KOPT-K1 (cell line): Measurements from ENCODE around the gene CEP41.

Source experiments
- H3K27ac ChIP-seq: fragments of 200-600 bp; sonication (generic); 2 replicates; pipeline ENCODE4 v1.5.1; 2016; ENCODE audit warnings: antibody characterized with exemption, mild to moderate bottlenecking, low read depth, low read length; ENCODE audit not compliant: poor library complexity, severe bottlenecking
- H3K36me3 ChIP-seq: fragments of 200-600 bp; sonication (generic); 2 replicates; pipeline ENCODE4 v1.5.1; 2017; ENCODE audit warnings: antibody characterized with exemption, mild to moderate bottlenecking, low read length, moderate library complexity; ENCODE audit not compliant: insufficient read depth
- H3K9me3 ChIP-seq: fragments of 200-600 bp; sonication (generic); 2 replicates; pipeline ENCODE4 v1.5.1; 2017; ENCODE audit warnings: antibody characterized with exemption, low read length, mild to moderate bottlenecking; ENCODE audit not compliant: insufficient read depth, poor library complexity, severe bottlenecking

CEP41 gene

DNA sequence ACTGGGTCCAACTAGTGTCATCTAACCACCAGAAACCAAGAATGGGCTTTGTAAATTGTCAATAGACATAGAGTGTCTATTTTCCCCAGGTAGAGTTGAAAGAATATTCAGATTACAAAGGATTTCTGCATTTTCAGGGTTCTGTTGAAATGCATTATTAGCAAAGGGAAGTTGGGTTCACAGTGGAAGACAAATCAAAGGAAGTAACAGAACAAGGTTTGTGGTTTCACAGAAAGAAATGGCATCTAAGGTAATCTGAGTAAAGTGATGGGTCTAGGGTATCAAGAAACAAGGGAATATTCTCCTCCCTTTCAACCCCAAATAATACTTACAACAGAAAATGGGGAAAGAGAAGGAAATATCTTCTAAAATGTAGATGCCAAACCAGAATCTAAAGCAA is 25.8 kb downstream of the CEP41 start:
- Histone ChIP-seq H3K27ac (peak overlapping the region; percentile 72), H3K36me3 (peaks cover 12% of the 10 kb centered on the region; the same call in 1 of the 2 replicates), H3K9me3 (no peaks in the 10 kb centered on the region)

DNA sequence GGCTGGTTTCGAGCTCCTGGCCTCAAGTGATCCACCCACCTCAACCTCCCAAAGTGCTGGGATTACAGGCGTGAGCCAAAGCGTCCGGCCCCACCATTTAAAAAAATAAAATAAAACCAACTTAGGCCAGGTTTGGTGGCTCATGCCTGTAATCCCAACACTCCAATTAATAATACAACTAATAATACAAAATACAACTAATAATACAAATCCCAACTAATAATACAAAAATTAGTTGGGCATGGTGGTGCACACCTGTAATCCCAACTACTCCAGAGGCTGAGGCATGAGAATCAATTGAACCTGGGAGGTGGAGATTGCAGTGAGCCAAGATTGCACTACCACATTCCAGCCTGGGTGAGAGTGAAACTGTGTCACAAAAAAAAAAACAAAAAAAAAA is 27.6 kb downstream of the CEP41 start:
- Histone ChIP-seq H3K36me3 (peaks cover 12% of the 10 kb centered on the region; the same call in 1 of the 2 replicates), H3K27ac (peak overlapping the region; percentile 72), H3K9me3 (no peaks in the 10 kb centered on the region)

DNA sequence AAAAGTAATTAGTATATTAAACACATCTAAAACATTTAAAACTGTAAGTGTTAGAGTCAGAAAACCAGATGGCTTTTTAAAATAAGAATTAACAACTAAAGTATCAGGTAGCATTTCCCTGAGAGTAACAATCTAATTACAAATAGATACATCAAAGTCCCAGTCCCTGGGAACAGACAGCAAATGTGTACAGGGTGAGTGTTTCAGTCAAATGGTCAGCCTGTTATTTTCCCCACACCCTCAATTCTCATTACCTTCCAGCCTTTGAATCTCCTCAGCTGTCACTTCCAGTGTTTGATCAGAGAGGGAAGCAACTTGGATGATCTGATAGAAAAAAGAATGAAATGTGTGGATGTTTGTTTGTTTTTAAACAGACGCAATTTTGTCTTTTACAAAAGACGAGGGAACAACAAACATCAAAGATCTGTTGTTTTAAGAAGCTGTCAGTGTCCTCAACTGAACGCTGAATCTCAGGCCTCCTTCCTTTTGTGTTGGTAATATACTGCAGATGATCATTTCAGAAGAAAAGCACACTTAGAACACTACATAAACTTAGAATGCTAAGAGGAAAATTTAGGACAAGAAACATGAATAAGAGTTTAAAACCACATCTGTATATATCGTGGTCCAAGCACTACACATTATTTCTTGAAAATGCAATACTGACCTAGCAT is 29.8 kb downstream of the CEP41 start:
- H3K36me3 ChIP-seq, result peaks cover 12% of the 10 kb centered on the region; the same call in 1 of the 2 replicates
- no peaks in the 10 kb centered on the region for H3K9me3 ChIP-seq
- H3K27ac ChIP-seq, result no peak overlapping the region

DNA sequence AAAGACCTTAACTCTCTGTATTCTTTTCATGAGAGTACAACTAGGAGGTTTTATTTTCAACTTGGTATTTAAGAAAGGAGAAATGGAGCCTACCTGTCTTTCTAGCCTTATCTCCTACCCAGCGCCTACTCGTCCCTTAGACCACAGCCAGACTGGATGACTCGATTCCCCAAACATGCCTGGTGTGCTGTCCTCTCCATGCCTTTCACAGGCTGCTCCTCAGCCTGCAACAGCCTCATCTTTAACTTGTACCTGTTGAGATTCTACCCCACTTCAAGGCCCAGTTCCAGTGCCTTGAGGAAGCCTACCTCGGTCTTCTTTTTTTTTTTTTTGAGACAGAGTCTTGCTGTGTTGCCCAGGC is 31.1 kb downstream of the CEP41 start:
- Histone ChIP-seq H3K36me3 (peaks cover 16% of the 10 kb centered on the region; the same call in 1 of the 2 replicates), H3K27ac (no peak overlapping the region), H3K9me3 (no peaks in the 10 kb centered on the region)

DNA sequence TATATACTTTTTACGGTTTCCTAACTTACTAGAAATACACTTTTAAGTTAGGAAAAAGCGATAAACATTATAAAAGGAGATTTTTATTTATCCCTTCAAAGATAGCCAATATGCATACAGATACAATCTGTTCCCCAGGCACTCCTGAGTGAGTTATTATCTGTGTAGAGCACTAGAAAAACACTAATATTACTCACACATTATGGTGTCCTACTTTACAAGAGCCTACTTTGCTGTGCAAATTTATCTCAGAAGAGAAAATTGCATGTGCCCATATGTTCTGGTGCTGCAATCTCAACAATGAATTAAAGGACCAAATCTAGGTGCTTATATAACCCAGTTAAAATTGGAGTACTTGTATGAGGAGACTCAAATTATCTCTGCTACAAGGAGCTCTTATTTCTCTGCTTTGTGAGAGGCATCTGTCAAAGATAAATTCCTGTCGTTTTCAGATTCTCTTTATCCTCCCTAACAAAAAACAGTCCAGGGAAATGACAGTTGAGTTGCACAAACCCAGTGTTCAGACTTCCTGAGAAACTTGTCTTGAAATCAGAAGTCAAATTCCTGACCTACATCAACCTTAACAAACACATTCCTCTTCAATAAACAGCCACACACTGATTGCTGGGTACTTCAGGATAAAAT is 31.6 kb downstream of the CEP41 start:
- Histone ChIP-seq H3K36me3 (peaks cover 21% of the 10 kb centered on the region; the same call in 1 of the 2 replicates), H3K9me3 (no peaks in the 10 kb centered on the region), H3K27ac (no peak overlapping the region)

DNA sequence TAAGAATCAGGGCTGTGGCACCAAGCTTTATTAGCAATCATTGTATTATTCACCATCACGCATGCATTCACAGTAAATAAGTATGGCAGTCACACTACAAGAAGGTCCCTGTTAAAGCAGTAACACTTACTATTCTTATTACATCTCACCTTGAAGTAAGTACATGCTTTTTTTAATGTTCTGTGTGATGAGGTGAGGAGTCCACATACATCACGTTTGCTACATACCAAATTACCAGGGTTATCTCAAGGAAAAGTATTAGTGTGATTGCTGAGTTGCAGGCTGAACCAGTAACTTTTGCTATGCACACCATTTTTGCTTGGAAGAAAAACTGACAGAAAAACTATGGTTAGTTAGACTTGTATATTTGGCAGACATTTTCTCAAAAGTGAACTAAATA is 35.8 kb downstream of the CEP41 start:
- Histone ChIP-seq H3K36me3 (peaks cover 44% of the 10 kb centered on the region), H3K27ac (no peak overlapping the region), H3K9me3 (no peaks in the 10 kb centered on the region)

DNA sequence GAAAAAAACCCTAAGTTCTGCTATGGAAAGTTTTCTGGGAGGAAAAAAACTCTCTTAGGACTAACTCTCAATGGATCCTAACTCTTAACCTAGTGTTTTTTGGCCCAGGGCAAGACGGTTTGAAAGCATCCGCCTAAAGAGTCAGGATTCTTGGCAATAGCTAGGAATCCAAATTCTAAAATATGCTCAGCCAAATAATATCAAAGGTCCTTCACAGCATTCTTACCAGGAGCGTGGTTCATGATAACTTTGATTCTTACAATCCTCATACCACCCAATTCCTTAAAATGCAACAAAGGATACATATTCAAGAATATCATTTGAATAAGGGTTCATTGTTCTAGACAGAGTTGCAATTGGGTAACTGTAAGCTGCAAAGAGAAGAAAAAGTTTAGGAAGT is 39.2 kb downstream of the CEP41 start:
- Histone ChIP-seq H3K27ac (no peak overlapping the region), H3K36me3 (peaks cover 73% of the 10 kb centered on the region), H3K9me3 (no peaks in the 10 kb centered on the region)

DNA sequence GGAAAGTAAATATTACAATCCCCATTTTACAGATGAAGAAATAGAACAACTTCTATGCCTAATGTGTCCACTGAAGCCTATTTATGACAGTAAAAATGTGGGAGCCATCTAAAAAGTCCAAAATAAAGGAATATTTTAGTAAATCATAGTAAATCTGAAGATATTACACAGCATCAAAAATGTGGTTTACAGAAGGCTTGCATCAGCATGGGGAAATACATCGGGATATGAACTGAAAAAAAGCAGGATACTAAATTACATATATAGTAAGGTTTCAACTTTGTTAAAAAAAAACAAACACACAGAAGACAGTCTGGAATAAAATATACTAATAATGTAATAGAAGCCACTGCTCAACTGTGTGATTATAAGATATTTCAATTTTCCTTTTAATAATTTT is 39.7 kb downstream of the CEP41 start:
- Histone ChIP-seq H3K36me3 (peaks cover 73% of the 10 kb centered on the region), H3K27ac (no peak overlapping the region), H3K9me3 (no peaks in the 10 kb centered on the region)

DNA sequence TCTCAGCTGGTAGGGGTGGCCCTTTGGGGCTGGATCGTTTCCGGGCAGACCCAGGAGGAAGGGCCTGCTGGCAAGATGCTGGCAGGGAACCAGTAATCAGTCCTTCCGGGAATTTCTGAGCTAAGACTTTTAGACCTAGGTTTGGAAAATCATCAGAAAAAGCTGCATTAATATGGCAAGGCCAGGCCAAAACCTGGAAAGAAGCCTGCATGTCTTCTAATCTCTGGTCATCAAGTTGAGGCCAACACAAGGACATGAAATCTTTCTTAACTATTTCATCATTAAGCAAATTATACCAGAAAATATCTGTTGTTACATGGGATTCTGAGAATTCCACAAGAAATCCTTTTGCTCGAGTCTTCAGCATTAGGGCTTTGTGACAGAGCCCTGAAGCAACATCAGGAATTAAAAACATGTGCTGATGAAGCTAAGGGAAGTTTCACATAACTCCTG is 40.7 kb downstream of the CEP41 start:
- Histone ChIP-seq H3K36me3 (peaks cover 73% of the 10 kb centered on the region), H3K9me3 (no peaks in the 10 kb centered on the region), H3K27ac (no peak overlapping the region)

DNA sequence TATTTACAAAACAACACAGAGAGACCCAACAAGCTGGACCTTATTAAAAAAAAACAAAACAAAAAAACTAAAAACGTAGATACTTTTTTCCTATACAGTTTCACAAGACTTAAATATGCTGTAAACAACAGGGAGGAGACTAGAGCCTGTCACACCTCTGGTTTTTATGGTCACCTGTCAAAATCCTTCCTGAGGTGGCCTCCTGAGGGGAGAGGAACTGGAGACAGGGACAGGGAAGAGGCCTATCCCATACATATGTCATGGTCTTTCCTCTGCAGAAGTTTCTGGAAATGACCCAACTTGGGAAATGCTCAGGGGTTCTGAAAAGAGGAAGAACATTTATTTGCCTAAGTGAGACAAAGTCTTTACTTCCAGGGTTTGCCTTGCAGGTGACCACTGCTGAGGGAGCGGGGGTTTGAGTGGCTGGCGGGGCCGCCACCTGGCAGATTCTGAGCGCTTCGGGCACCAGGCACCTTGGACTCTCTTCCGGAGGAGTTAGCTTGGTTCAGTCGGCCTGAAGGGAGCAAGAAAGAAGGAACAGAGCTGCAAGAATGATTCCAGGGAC is 42.2 kb downstream of the CEP41 start:
- H3K27ac ChIP-seq, result no peak overlapping the region
- no peaks in the 10 kb centered on the region for H3K9me3 ChIP-seq
- H3K36me3 ChIP-seq, result peaks cover 61% of the 10 kb centered on the region

DNA sequence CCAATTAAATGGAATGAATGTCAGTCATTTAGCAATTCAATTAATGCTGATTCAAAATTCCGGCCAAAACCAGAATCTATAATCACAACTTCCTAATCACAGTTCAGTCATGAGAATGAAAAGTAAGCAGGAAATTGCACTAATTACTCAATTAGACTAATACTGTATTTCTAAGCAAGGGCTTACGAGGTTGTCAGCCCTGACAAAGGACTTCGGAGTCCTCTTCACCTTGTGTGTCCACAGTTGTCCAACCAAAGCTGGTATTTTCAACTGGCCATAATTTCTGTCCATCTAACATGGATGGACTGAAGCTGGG is 43.1 kb downstream of the CEP41 start:
- H3K27ac ChIP-seq, result no peak overlapping the region
- H3K36me3 ChIP-seq, result peaks cover 52% of the 10 kb centered on the region

DNA sequence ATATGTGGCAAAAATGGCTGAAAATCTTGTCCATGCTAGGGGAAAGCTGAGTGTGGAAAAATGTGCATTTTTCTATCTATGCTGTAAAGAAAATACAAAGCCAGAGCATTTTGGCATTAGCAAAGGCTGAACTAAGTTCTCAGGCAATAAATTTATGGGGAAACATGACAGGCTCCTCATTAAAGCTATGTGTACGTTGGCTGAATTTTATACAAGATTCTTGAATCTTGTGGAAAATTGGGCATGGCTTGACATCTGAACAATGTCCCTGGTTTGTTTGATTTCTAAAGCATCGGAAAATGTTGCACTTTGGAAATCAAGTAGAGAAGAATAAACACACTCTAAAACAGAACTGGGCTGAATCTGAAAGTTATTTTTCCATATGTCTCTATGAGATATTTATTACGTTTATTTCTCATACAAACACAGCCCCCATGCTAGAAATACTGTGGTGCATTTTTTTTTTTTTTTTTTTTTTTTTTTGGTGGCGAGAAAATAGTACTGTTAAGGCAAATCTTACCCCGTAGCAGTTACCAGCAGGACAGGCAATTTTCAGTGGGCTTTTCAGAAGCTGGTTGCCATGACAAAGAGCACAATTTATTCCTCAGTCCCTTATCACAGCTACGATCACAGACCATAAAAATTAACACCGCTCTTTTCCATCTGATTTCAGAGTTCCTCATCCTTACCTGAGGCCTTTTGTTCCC is 43.6 kb downstream of the CEP41 start:
- Histone ChIP-seq H3K27ac (no peak overlapping the region), H3K36me3 (peaks cover 47% of the 10 kb centered on the region), H3K9me3 (no peaks in the 10 kb centered on the region)

More for the DNA sequence above, 43.1 kb downstream of the CEP41 start:
- no peaks in the 10 kb centered on the region for H3K9me3 ChIP-seq

DNA sequence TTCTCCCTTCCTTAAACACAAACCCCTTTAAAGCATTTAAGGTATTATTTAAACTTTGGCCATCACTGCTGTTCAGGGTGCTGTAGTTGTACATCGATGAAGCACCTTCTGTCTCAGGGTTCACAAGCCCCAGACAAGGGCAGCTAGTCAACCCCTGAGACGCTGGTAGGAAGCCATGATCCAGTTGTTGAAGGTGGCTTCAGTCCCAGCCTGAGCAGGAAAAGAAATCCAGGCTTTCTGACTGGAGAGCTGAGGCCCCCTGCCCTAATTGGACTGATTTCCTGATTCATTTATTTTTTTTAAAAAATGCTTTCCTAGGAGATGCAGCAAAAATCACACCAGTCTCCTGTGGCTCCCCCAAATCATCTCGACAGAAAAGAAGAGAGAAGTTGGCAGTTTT is 44.7 kb downstream of the CEP41 start:
- no peaks in the 10 kb centered on the region for H3K9me3 ChIP-seq
- H3K36me3 ChIP-seq, result peaks cover 40% of the 10 kb centered on the region
- no peak overlapping the region for H3K27ac ChIP-seq

DNA sequence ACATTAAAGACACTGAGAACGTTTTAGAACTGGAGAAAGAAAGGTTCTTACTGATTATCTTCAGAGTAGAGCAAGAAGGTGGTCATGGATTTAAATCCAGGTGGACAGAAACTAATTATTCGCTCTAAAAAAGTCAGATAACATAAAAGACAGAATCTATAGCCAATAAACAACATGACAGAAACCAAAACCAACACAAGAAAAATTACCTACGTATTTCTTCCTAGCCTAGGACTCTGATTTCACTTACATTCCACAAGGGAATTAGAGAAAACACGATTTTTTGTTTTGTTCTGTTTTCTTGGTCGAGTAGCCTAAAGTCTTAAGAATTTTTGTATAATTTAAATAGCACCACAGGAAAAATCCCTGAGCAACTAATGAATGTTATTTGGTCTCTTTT is 45.4 kb downstream of the CEP41 start:
- peak overlapping the region; percentile 55 for H3K27ac ChIP-seq
- H3K36me3 ChIP-seq, result peaks cover 34% of the 10 kb centered on the region
- H3K9me3 ChIP-seq, result no peaks in the 10 kb centered on the region

DNA sequence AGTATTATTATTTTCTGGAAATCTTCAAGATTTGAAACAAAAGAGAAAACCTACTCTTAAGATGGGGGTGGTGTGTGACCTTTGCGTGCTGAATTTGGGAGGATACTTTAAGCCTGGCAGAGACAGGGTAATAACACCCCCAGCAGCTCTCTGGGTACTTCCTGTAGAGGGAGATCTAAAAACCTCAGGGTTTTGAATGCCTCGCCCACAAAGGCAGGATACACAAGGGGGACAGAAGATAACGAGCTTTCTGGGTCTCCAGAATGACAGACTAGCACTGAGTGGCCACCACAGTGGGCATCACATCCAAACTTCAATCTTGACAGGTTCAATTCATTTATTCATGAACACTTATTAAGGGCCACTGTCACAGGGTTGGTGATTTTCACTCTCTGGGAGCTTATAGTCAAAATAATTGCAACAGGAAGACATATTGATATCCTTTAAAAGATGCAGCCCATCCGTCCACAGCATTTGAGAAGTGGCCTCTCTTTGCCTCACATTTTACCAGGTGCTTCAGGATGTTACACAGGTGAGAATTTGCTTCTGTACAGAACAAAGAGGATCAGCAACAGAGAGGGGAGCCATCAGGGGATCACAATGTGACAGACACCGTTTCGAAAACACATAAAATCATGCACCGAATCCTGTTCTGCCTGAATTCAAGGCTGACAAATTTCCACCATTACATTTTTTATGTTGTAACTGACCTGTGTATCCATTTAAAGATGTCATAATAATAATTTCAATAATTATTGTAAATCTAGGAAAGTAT is 46.2 kb downstream of the CEP41 start:
- Histone ChIP-seq H3K27ac (peak overlapping the region; percentile 55), H3K9me3 (no peaks in the 10 kb centered on the region), H3K36me3 (peaks cover 25% of the 10 kb centered on the region; the same call in 1 of the 2 replicates)
